Measurements from ENCODE around the gene ANKAR.
"Not testable (repeated sequence)": the region's sequence is repeated elsewhere in the genome, so short reads cannot be mapped to it uniquely, and the experiment has no call there.

The ANKAR gene

DNA sequence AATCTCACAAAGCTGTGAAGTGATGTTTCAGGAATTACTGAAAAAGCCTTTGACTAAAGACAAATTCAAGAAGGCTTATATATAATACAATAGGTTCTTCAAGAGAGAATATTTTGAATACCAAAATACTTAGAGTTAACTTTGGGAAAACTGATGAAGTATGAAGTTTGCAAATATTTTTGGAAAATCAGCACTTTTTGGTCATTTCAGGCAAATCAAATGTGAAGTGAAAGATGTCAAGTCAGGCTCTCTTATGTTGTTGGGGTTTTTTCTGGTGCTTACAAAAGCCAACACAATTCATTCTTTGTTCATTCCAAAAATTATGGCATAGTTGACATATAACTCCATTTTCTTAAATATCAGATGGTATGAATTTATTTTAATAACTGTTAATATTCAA, 27.9 kb upstream of the ANKAR start:
- H3K27me3 ChIP-seq (ENCODE audit: insufficient read depth, low read length) = no peaks in the 10 kb centered on the region
- H3K4me3 ChIP-seq (ENCODE audit: low read length) = no peak overlapping the region
- H3K36me3 ChIP-seq (ENCODE audit: insufficient read depth, low read length) = no peaks in the 10 kb centered on the region
- H2AFZ ChIP-seq (ENCODE audit: low read depth, low read length) = no peak overlapping the region
- H3K9me3 ChIP-seq (ENCODE audit: low read length) = no peaks in the 10 kb centered on the region
- H3K4me1 ChIP-seq (ENCODE audit: insufficient read depth, low read length) = no peaks in the 10 kb centered on the region

DNA sequence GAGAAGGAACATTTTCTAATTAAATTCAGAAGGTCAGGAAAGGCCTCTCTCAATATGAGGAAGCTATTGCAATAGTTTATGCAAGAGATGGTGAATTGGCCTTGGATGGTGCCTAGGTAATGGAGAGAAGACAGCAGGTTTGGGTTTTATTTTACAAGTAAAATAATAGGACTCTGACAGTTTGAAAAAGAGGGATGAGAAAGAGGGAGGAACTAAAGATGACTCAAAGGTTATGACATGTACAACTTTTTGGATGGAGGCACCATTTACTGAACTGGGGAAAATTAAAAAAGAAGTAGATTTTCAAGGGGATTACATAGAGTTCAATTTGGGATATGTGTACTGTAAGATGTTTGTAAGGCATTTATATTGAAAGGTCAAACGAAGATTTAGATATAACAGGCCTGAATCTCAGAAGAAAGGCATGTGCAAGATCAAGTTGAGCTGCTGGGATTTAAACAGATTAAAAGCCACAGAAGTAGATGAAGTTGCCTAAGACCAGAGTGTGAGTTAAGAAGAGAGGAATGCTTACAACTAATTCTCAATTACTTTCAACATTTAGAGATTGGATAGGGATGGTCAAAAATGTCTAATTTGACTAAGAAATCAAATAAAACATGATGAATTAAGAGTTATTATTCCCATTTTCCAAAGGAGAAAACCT, 25.5 kb upstream of the ANKAR start:
- Histone ChIP-seq H3K36me3 (ENCODE audit: insufficient read depth, low read length) (no peaks in the 10 kb centered on the region), H3K4me3 (ENCODE audit: low read length) (no peak overlapping the region)

DNA sequence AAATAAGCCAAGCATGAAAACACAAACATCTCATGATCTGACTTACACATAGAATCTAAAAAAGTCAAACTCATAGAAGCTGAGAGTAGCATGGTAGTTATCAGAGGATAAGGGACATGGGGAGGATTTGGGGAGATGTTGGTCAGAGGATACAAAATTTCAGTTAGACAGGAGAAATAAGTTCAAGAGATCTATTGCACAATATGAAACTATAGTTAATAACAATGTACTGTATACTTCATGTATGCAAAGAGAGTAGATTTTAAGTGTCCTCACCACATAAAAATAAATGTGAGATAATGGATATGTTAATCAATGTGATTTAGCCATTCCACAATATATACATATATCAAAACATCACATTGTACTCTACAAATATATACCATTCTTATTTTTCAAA, 23.2 kb upstream of the ANKAR start:
- no peaks in the 10 kb centered on the region for H3K4me1 ChIP-seq (ENCODE audit: insufficient read depth, low read length)
- no peaks in the 10 kb centered on the region for H3K9me3 ChIP-seq (ENCODE audit: low read length)
- H3K27me3 ChIP-seq (ENCODE audit: insufficient read depth, low read length) = no peaks in the 10 kb centered on the region
- H2AFZ ChIP-seq (ENCODE audit: low read depth, low read length) = no peak overlapping the region
- no peaks in the 10 kb centered on the region for H3K36me3 ChIP-seq (ENCODE audit: insufficient read depth, low read length)
- H3K4me3 ChIP-seq (ENCODE audit: low read length) = no peak overlapping the region

More for the DNA sequence above, 25.5 kb upstream of the ANKAR start:
- Histone ChIP-seq H3K4me1 (ENCODE audit: insufficient read depth, low read length) (no peaks in the 10 kb centered on the region), H2AFZ (ENCODE audit: low read depth, low read length) (no peak overlapping the region), H3K9me3 (ENCODE audit: low read length) (no peaks in the 10 kb centered on the region), H3K27me3 (ENCODE audit: insufficient read depth, low read length) (no peaks in the 10 kb centered on the region)

DNA sequence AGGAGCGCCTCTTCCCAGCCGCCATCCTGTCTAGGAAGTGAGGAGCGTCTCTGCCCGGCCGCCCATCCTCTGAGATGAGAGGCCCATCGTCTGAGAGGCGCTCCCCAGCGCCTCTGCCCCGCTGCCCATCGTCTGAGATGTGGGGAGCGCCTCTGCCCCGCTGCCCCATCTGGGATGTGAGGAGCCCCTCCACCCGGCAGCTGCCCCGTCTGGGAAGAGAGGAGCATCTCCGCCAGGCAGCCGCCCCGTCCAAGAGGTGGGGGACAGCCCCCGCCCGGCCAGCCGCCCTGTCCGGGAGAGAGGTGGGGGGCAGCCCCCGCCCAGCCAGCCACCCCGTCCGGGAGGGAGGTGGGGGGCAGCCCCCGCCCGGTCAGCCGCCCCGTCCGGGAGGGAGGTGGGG, 21.0 kb upstream of the ANKAR start:
- H3K36me3 ChIP-seq (ENCODE audit: insufficient read depth, low read length); H3K9me3 ChIP-seq (ENCODE audit: low read length); H3K27me3 ChIP-seq (ENCODE audit: insufficient read depth, low read length); H3K4me1 ChIP-seq (ENCODE audit: insufficient read depth, low read length); H2AFZ ChIP-seq (ENCODE audit: low read depth, low read length); H3K4me3 ChIP-seq (ENCODE audit: low read length): not testable (repeated sequence)

DNA sequence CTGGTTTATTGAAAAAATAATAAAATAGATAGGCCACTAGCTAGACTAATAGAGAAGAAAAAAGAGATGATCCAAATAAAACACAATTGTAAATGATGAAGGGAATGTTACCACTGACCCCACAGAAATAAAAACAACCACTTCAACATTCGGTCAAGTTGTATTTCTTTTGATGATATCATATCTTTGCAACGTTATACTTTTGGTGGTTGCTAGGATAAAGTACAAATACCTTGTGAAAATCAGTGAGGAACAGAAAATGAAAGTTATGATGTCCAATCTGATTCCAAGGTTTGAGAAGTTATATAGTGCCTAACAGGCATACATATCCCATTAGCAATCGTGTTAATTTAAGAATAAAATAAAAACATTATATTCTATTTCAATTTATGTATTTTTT, 19.8 kb upstream of the ANKAR start:
- Histone ChIP-seq H3K27me3 (ENCODE audit: insufficient read depth, low read length) (no peaks in the 10 kb centered on the region), H3K4me3 (ENCODE audit: low read length) (no peak overlapping the region), H2AFZ (ENCODE audit: low read depth, low read length) (no peak overlapping the region), H3K9me3 (ENCODE audit: low read length) (no peaks in the 10 kb centered on the region), H3K4me1 (ENCODE audit: insufficient read depth, low read length) (no peaks in the 10 kb centered on the region), H3K36me3 (ENCODE audit: insufficient read depth, low read length) (no peaks in the 10 kb centered on the region)

DNA sequence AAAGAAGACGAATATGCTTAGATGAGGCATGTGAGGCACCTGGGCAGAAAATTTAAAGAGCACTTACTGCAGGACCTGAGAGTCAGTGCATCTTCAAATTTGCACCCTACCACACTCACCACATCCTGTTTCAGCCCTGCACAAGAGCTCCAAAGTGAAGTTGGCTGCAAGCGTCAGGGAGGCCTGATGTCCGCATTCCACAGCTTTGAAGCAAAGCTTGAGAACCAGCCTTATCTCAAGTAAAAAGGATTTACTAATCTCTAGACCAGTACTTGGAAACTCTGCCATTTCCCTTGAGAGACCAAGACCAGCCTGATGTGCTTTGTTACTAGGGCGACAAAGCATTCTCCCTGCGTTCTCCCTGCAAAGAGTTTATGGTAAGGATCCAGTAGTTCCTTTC, 16.6 kb upstream of the ANKAR start:
- no peaks in the 10 kb centered on the region for H3K9me3 ChIP-seq (ENCODE audit: low read length)
- H3K36me3 ChIP-seq (ENCODE audit: insufficient read depth, low read length) = no peaks in the 10 kb centered on the region
- H3K4me3 ChIP-seq (ENCODE audit: low read length) = no peak overlapping the region
- H2AFZ ChIP-seq (ENCODE audit: low read depth, low read length) = no peak overlapping the region
- peaks cover 7% of the 10 kb centered on the region for H3K4me1 ChIP-seq (ENCODE audit: insufficient read depth, low read length)
- H3K27me3 ChIP-seq (ENCODE audit: insufficient read depth, low read length) = no peaks in the 10 kb centered on the region

DNA sequence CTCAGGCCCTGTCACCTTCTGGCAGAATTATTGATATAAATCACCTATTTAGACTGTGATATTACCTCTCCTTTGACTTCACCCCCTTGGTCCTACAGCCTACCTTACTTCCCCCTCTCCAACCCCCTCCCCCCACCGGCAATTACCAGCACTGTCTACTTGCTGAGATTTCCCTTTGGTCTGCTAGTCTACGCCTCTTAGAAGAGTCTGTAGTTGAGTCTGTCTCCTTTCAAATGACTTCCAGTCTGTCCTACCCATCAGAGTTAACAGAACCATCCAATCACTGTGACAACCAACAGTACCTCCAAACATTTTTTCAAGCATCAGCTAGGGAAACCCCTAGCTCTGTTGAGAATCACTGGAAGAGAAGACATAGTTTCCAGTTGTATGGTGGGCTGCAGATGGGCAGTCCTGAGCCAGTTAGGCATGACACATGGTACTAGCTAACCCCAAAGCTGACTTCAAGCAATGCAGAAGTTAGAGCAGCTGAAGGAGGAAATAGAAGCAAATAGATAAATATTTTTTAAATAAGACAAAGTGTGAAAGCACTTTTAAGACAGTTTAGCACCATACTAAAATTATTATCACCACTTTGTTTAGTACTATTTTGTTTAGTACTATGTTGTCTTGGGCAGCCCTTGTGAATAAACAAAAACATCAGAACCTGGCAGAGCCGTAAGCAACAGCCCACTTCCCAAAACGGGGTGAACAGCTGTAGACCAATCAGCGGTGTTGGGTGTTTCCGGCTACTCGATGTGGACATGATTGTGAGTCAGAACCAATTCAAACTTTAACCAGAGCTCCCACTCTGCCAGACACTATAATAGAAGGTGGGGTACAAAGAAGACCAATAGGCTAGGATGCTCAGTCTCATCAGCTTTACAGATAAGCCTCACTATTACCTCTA, 15.9 kb upstream of the ANKAR start:
- no peak overlapping the region for H3K4me3 ChIP-seq (ENCODE audit: low read length)
- no peaks in the 10 kb centered on the region for H3K9me3 ChIP-seq (ENCODE audit: low read length)
- H3K4me1 ChIP-seq (ENCODE audit: insufficient read depth, low read length) = peaks cover 9% of the 10 kb centered on the region
- peaks cover 2% of the 10 kb centered on the region for H3K36me3 ChIP-seq (ENCODE audit: insufficient read depth, low read length)
- no peaks in the 10 kb centered on the region for H3K27me3 ChIP-seq (ENCODE audit: insufficient read depth, low read length)
- no peak overlapping the region for H2AFZ ChIP-seq (ENCODE audit: low read depth, low read length)

DNA sequence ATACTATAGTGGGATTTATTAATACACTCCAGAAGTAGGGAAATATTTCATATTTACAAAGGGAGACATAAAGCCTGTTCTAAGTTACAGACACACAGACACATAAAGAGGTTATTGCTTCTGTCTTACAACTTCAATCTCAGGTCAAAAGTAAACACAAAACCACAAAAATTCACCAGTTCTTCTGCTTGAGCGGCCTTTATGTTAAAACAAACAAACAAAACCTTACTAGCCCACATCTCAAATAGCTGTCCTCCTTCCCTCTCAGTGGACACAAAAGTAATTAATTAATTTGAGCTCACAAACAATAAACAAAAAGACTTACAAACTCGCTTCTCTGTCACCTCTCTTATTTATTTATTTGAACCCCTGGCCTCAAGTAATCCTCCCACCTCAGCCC, 14.7 kb upstream of the ANKAR start:
- peaks cover 5% of the 10 kb centered on the region for H3K36me3 ChIP-seq (ENCODE audit: insufficient read depth, low read length)
- H2AFZ ChIP-seq (ENCODE audit: low read depth, low read length) = no peak overlapping the region
- peaks cover 11% of the 10 kb centered on the region for H3K4me1 ChIP-seq (ENCODE audit: insufficient read depth, low read length)

DNA sequence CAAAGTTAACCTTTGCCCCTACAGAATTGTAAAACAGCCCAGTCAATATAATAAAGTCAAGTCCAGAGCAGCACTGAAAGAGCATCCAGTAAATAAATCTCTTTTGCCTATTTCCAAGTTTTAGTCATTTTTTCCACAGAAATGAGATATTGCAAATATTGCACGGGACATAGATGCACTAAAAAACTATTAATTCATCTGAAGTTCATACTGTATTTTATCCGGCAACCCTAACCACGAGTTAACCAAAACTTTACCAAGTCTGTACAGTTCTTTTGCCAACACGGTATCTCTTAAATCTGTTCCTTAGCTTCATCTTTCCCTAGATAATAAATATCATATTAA, 13.7 kb upstream of the ANKAR start:
- no peak overlapping the region for H2AFZ ChIP-seq (ENCODE audit: low read depth, low read length)
- H3K27me3 ChIP-seq (ENCODE audit: insufficient read depth, low read length) = no peaks in the 10 kb centered on the region
- no peaks in the 10 kb centered on the region for H3K9me3 ChIP-seq (ENCODE audit: low read length)
- no peak overlapping the region for H3K4me3 ChIP-seq (ENCODE audit: low read length)
- H3K4me1 ChIP-seq (ENCODE audit: insufficient read depth, low read length) = peaks cover 11% of the 10 kb centered on the region
- H3K36me3 ChIP-seq (ENCODE audit: insufficient read depth, low read length) = peaks cover 12% of the 10 kb centered on the region

More for the DNA sequence above, 14.7 kb upstream of the ANKAR start:
- no peaks in the 10 kb centered on the region for H3K9me3 ChIP-seq (ENCODE audit: low read length)
- H3K4me3 ChIP-seq (ENCODE audit: low read length) = no peak overlapping the region
- no peaks in the 10 kb centered on the region for H3K27me3 ChIP-seq (ENCODE audit: insufficient read depth, low read length)

DNA sequence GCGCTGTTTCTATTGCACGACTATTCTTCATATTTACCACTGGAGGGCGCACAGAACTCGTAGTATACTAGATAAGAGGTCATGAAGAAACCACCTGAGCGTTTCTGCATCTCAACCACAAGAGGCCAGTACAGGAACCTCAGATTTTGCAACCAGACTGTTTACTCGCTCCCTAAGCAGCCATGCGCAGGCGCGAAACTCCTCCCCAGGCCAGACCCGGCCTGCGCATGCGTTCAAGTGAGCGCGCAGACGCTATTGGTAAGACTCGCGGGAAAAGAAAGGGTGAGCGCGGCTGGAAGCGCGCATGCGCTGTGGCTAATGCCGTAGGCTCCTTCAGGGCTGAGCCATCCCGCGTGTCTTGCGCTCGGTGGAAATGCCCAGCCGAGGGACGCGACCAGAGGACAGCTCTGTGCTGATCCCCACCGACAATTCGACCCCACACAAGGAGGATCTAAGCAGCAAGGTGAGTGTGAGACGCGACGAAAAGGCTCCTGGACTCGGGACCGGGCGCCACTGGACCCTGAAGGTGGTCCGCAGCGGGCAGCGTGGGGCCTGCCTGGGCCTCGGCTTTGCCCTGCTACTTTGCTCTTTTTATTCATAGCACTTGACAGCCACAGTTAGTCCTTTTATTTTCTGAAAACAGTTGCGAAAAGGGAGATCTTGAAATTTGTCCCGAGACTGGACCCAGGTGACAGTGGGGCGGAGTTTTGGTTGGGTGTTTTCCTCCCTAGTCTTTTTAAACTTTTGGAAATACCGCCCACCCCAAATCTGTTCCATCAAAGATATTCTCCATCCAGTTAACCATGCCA, 13.1 kb upstream of the ANKAR start, which contains the start of gene ASNSD1:
Gene ASNSD1 (plus strand): TSS at position 312 of the 809 bp plus-strand sequence. CDS start 4,674 bp downstream, outside the sequence.
- Histone ChIP-seq H3K36me3 (ENCODE audit: insufficient read depth, low read length) (peaks cover 18% of the 10 kb centered on the region), H3K4me3 (ENCODE audit: low read length) (peak within 1 kb of the TSS; percentile 78), H2AFZ (ENCODE audit: low read depth, low read length) (peak within 1 kb of the TSS; percentile 57), H3K27me3 (ENCODE audit: insufficient read depth, low read length) (no peaks in the 10 kb centered on the region), H3K9me3 (ENCODE audit: low read length) (no peaks in the 10 kb centered on the region), H3K4me1 (ENCODE audit: insufficient read depth, low read length) (peaks cover 11% of the 10 kb centered on the region)

DNA sequence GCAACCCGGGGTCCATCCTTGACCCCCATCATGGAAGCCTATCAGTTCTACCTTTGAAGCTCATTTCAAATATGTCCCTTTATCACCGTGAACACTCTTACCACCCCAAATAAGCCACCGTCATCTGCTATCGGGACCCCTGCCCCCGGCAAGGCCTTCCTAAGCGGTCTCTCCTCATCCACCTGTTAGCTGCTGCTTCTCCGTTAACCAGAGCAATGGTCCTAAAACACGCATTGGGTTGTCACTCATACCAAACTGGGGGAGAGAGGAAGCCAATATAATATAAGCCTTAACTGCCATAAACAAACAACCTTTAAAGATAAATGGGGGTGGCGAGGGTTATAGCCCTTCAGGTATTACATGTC, 12.5 kb upstream of the ANKAR start:
- Histone ChIP-seq H3K4me1 (ENCODE audit: insufficient read depth, low read length) (peaks cover 11% of the 10 kb centered on the region), H3K9me3 (ENCODE audit: low read length) (no peaks in the 10 kb centered on the region), H3K27me3 (ENCODE audit: insufficient read depth, low read length) (no peaks in the 10 kb centered on the region), H2AFZ (ENCODE audit: low read depth, low read length) (peak overlapping the region; percentile 57), H3K36me3 (ENCODE audit: insufficient read depth, low read length) (peaks cover 23% of the 10 kb centered on the region), H3K4me3 (ENCODE audit: low read length) (peak overlapping the region; percentile 78)

DNA sequence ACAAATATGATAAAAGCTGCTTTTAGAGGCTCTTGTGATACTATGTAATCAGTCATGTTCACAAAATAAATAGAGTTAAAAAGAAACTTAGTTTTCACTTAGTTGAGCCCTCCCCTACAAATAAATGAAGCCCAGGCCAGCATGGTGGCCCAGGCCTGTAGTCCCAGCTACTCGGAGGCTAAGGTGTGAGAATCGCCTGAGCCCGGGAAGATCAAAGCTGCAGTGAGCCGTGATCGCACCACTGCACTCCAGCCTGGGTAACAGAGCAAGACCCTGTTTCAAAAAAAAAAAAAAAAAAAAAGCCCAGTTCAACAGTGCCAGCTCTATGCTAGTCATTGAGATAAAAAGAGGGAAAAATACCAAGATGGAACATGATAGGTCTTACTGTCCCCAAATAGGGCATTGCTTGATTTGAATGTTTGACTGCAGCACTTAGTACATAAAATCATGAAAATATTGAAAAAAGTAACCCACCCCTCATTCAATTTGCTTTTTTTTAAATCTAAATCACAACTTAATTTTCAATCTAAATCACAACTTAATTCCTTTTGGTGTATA, 11.7 kb upstream of the ANKAR start:
- Histone ChIP-seq H3K4me1 (ENCODE audit: insufficient read depth, low read length) (peaks cover 11% of the 10 kb centered on the region), H3K4me3 (ENCODE audit: low read length) (peak overlapping the region; percentile 78), H2AFZ (ENCODE audit: low read depth, low read length) (no peak overlapping the region), H3K27me3 (ENCODE audit: insufficient read depth, low read length) (no peaks in the 10 kb centered on the region), H3K9me3 (ENCODE audit: low read length) (no peaks in the 10 kb centered on the region), H3K36me3 (ENCODE audit: insufficient read depth, low read length) (peaks cover 32% of the 10 kb centered on the region)

DNA sequence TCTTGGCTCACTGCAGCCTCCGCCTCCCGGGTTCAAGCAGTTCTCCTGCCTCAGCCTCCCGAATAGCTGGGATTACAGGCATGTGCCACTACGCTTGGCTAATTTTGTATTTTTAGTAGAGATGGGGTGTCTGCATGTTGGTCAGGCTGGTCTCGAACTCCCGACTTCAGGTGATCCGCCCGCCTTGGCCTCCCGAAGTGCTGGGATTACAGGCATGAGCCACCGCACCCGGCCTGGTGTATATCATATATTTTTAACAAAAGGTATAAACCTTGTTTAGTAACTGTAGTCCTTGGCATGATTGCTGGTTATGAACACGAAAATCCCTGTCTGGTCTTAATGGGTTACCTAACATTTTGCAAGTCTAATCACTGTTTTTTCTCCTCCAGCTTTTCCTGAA, 11.2 kb upstream of the ANKAR start:
- not testable (repeated sequence) for H3K4me3 ChIP-seq (ENCODE audit: low read length); H2AFZ ChIP-seq (ENCODE audit: low read depth, low read length); H3K9me3 ChIP-seq (ENCODE audit: low read length); H3K27me3 ChIP-seq (ENCODE audit: insufficient read depth, low read length)
- Histone ChIP-seq H3K4me1 (ENCODE audit: insufficient read depth, low read length) (peaks cover 11% of the 10 kb centered on the region), H3K36me3 (ENCODE audit: insufficient read depth, low read length) (peaks cover 37% of the 10 kb centered on the region)
